GM18517 (cell line): ENCODE results near the gene PIGW.

Source experiments
- ATAC-seq: cut with Tn5 transposase; IDR thresholded peaks from one replicate; pipeline ENCODE4 v1.9.1; 2021; ENCODE audit warnings: mild to moderate bottlenecking, moderate library complexity; ENCODE audit not compliant: unreplicated experiment

Gene PIGW

GRCh38 chr17:36534840-36535668 is at the start of gene PIGW, which contains the start of gene MYO19:
PIGW (plus strand) TSS chr17:36534987; CDS start chr17:36537102, 2,115 bp downstream.
MYO19 (minus strand) TSS chr17:36534868; CDS start chr17:36532538, 2,330 bp downstream.
- ATAC-seq, result peak; percentile 59

- ATAC-seq, result no peak
Observed at GRCh38 chr17:36485027-36485426, 49.8 kb upstream of the PIGW start.

- no peak for ATAC-seq
Observed at GRCh38 chr17:36485805-36486203, 49.0 kb upstream of the PIGW start.

- peak; percentile 91 for ATAC-seq
Observed at GRCh38 chr17:36486204-36487194, 48.3 kb upstream of the PIGW start, which contains the start of gene ZNHIT3. ZNHIT3 (plus strand) TSS chr17:36486681; CDS start chr17:36486700, 19 bp downstream.

- no peak for ATAC-seq
Observed at GRCh38 chr17:36493956-36494355, 40.8 kb upstream of the PIGW start.

GRCh38 chr17:36494674-36495073 is 40.1 kb upstream of the PIGW start:
- ATAC-seq, result no peak

GRCh38 chr17:36495076-36495578 is 39.7 kb upstream of the PIGW start:
- no peak for ATAC-seq

GRCh38 chr17:36496018-36496789 is 38.6 kb upstream of the PIGW start:
- no peak for ATAC-seq

GRCh38 chr17:36498155-36498554 is 36.6 kb upstream of the PIGW start:
- no peak for ATAC-seq

GRCh38 chr17:36498560-36499300 is 36.1 kb upstream of the PIGW start:
- no peak for ATAC-seq

- ATAC-seq, result no peak
Observed at GRCh38 chr17:36500745-36501225, 34.0 kb upstream of the PIGW start.

GRCh38 chr17:36501351-36501750 is 33.4 kb upstream of the PIGW start:
- ATAC-seq, result no peak

- no peak for ATAC-seq
Observed at GRCh38 chr17:36501963-36502362, 32.8 kb upstream of the PIGW start.

GRCh38 chr17:36503456-36504155 is 31.2 kb upstream of the PIGW start:
- no peak for ATAC-seq

GRCh38 chr17:36504156-36504545 is 30.6 kb upstream of the PIGW start:
- no peak for ATAC-seq

GRCh38 chr17:36505171-36505570 is 29.6 kb upstream of the PIGW start:
- no peak for ATAC-seq

GRCh38 chr17:36506249-36506826 is 28.4 kb upstream of the PIGW start:
- ATAC-seq, result no peak

GRCh38 chr17:36506831-36507230 is 28.0 kb upstream of the PIGW start:
- ATAC-seq, result no peak

- ATAC-seq, result no peak
Observed at GRCh38 chr17:36507266-36507665, 27.5 kb upstream of the PIGW start.
